CD1c-positive myeloid dendritic cell (primary cell): ENCODE data around the gene MAP1LC3A.
A peak's percentile ranks its signal among the peaks of the same experiment; 100 is the strongest.

Experiments
- DNase-seq: peaks from one replicate; pipeline ENCODE4 v3.0.0-alpha.2; 2016; ENCODE audit errors: extremely low spot score

MAP1LC3A gene

GRCh38 chr20:34575756-34576155, 17.2 kb downstream of the MAP1LC3A start:
- DNase-seq, result no peak

GRCh38 chr20:34577061-34577460, 18.5 kb downstream of the MAP1LC3A start:
- DNase-seq, result no peak

GRCh38 chr20:34578025-34578424, 19.5 kb downstream of the MAP1LC3A start:
- peak; percentile 6 for DNase-seq

- no peak for DNase-seq
Observed at GRCh38 chr20:34578521-34578920, 20.0 kb downstream of the MAP1LC3A start.

GRCh38 chr20:34579191-34579978, 20.9 kb downstream of the MAP1LC3A start:
- DNase-seq, result no peak

- DNase-seq, result peak; percentile 31
Observed at GRCh38 chr20:34579979-34580940, 21.7 kb downstream of the MAP1LC3A start.

- no peak for DNase-seq
Observed at GRCh38 chr20:34581341-34582184, 23.0 kb downstream of the MAP1LC3A start.

GRCh38 chr20:34582221-34582620, 23.7 kb downstream of the MAP1LC3A start:
- no peak for DNase-seq

- DNase-seq, result no peak
Observed at GRCh38 chr20:34582911-34583310, 24.4 kb downstream of the MAP1LC3A start.

- no peak for DNase-seq
Observed at GRCh38 chr20:34583544-34583943, 25.0 kb downstream of the MAP1LC3A start.

- no peak for DNase-seq
Observed at GRCh38 chr20:34585019-34585418, 26.5 kb downstream of the MAP1LC3A start.

- no peak for DNase-seq
Observed at GRCh38 chr20:34586488-34587163, 28.1 kb downstream of the MAP1LC3A start.

- DNase-seq, result no peak
Observed at GRCh38 chr20:34595377-34596184, 37.1 kb downstream of the MAP1LC3A start.

- no peak for DNase-seq
Observed at GRCh38 chr20:34600892-34601653, 42.6 kb downstream of the MAP1LC3A start.

- DNase-seq, result no peak
Observed at GRCh38 chr20:34604980-34605788, 46.7 kb downstream of the MAP1LC3A start.

GRCh38 chr20:34607066-34607465, 48.5 kb downstream of the MAP1LC3A start:
- no peak for DNase-seq
